ENCODE data around the gene UPK3B. TPM values are rescaled to one million over a fixed set of nuclear protein-coding genes. Genes with fewer than 3 reads are reported as not detected.
"Not testable (repeated sequence)": the region's sequence is repeated elsewhere in the genome, so short reads cannot be mapped to it uniquely, and the experiment has no call there.

Gene UPK3B
- total RNA-seq, result 1 to 10 TPM in 1 of 6 experiments, under 1 TPM in 2, not detected in 3; 0.22 to 1.5 (median 0.51) TPM
- long read RNA-seq, result 0 reads

GRCh38 chr7:76509931-76510877 lies at the start of gene UPK3B:
TSS of gene UPK3B (plus strand) at chr7:76510552. CDS start at chr7:76510653, 101 bp downstream.
- no peak for TF ChIP-seq POLR2A (IDR thresholded peaks at IDR 0.05)
- TF ChIP-seq CTCF (IDR thresholded peaks at IDR 0.05), result no peak
- H3K9me3 ChIP-seq, result no peaks in the 10 kb centered on the region
- no peak for DNase-seq
- H3K27ac ChIP-seq, result no peak within 1 kb of the TSS
- 36% methylated on average over 4 of the region's 20 CpGs for WGBS (ENCODE audit: insufficient coverage, low coverage, low lambda C conversion rate, missing lambda C conversion rate)
- H3K4me1 ChIP-seq, result no peaks in the 10 kb centered on the region
- H3K4me3 ChIP-seq, result no peak within 1 kb of the TSS
- ATAC-seq, result no peak
- H3K27me3 ChIP-seq, result no peaks in the 10 kb centered on the region
- intact Hi-C loops (cut with DNase I), result loop anchor here in 1 of 2 donors (10.0 kb wide), 1 partner anchor 485 kb away; no protein-coding TSS in a partner anchor
- H3K36me3 ChIP-seq, result no peaks in the 10 kb centered on the region

- intact Hi-C loops (cut with DNase I); DNase-seq; H3K4me3 ChIP-seq; ATAC-seq; H3K27ac ChIP-seq; H3K9me3 ChIP-seq; H3K4me1 ChIP-seq; H3K36me3 ChIP-seq; H3K27me3 ChIP-seq: not testable (repeated sequence)
- WGBS (ENCODE audit: insufficient coverage, low coverage, low lambda C conversion rate, missing lambda C conversion rate), result 81% methylated on average over 14 of the region's 20 CpGs
Measured at GRCh38 chr7:76460767-76461166, 49.6 kb upstream of the UPK3B start.

GRCh38 chr7:76461464-76462101 lies 48.8 kb upstream of the UPK3B start, which contains the start of gene DTX2:
TSS of gene DTX2 (plus strand) at chr7:76461709. CDS start at chr7:76480510, 18,801 bp downstream.
- intact Hi-C loops (cut with DNase I); H3K27ac ChIP-seq; H3K27me3 ChIP-seq; H3K36me3 ChIP-seq; H3K4me1 ChIP-seq; H3K9me3 ChIP-seq: not testable (repeated sequence)
- ATAC-seq, result peak; percentile 96 to 99 (median 98)
- 0% methylated on average over 9 of the region's 54 CpGs for WGBS (ENCODE audit: insufficient coverage, low coverage, low lambda C conversion rate, missing lambda C conversion rate)
- peak within 1 kb of the TSS; percentile 32 to 51 (median 48) for H3K4me3 ChIP-seq
- peak in 1 of 3 donors; percentile 51 for DNase-seq

- H3K4me1 ChIP-seq; H3K27me3 ChIP-seq; H3K36me3 ChIP-seq; H3K9me3 ChIP-seq; DNase-seq; intact Hi-C loops (cut with DNase I); H3K4me3 ChIP-seq; H3K27ac ChIP-seq: not testable (repeated sequence)
- ATAC-seq, result peak; percentile 49 to 68 (median 62)
- no CpG with 5 or more reads among the region's 17 CpGs for WGBS (ENCODE audit: insufficient coverage, low coverage, low lambda C conversion rate, missing lambda C conversion rate)
Measured at GRCh38 chr7:76462271-76462882, 48.0 kb upstream of the UPK3B start.

GRCh38 chr7:76464959-76465358 lies 45.4 kb upstream of the UPK3B start:
- H3K27me3 ChIP-seq; H3K9me3 ChIP-seq; DNase-seq; H3K4me1 ChIP-seq; H3K27ac ChIP-seq; intact Hi-C loops (cut with DNase I); H3K36me3 ChIP-seq; H3K4me3 ChIP-seq; ATAC-seq: not testable (repeated sequence)
- WGBS (ENCODE audit: insufficient coverage, low coverage, low lambda C conversion rate, missing lambda C conversion rate), result 89% methylated on average over 5 of the region's 5 CpGs

GRCh38 chr7:76465950-76466349 lies 44.4 kb upstream of the UPK3B start:
- H3K4me3 ChIP-seq; H3K27me3 ChIP-seq; H3K36me3 ChIP-seq; ATAC-seq; H3K27ac ChIP-seq; DNase-seq; intact Hi-C loops (cut with DNase I); H3K4me1 ChIP-seq; H3K9me3 ChIP-seq: not testable (repeated sequence)
- no CpG with 5 or more reads among the region's 8 CpGs for WGBS (ENCODE audit: insufficient coverage, low coverage, low lambda C conversion rate, missing lambda C conversion rate)

- intact Hi-C loops (cut with DNase I); H3K4me1 ChIP-seq; H3K27me3 ChIP-seq; H3K9me3 ChIP-seq; H3K4me3 ChIP-seq; H3K36me3 ChIP-seq; H3K27ac ChIP-seq: not testable (repeated sequence)
- peak; percentile 93 to 97 (median 95) for ATAC-seq
- WGBS (ENCODE audit: insufficient coverage, low coverage, low lambda C conversion rate, missing lambda C conversion rate), result 46% methylated on average over 10 of the region's 14 CpGs
- peak; percentile 77 to 91 (median 82) for DNase-seq
Measured at GRCh38 chr7:76467743-76468404, 42.5 kb upstream of the UPK3B start.

GRCh38 chr7:76471556-76472221 lies 38.7 kb upstream of the UPK3B start:
- ATAC-seq, result peak in 1 of 4 donors; percentile 19
- not testable (repeated sequence) for DNase-seq
- WGBS (ENCODE audit: insufficient coverage, low coverage, low lambda C conversion rate, missing lambda C conversion rate), result 61% methylated on average over 5 of the region's 10 CpGs

GRCh38 chr7:76473097-76473496 lies 37.3 kb upstream of the UPK3B start:
- H3K4me1 ChIP-seq; intact Hi-C loops (cut with DNase I); H3K27me3 ChIP-seq; H3K9me3 ChIP-seq; H3K27ac ChIP-seq; H3K4me3 ChIP-seq; ATAC-seq; DNase-seq; H3K36me3 ChIP-seq: not testable (repeated sequence)
- 100% methylated on average over 2 of the region's 6 CpGs for WGBS (ENCODE audit: insufficient coverage, low coverage, low lambda C conversion rate, missing lambda C conversion rate)

More at GRCh38 chr7:76471556-76472221, 38.7 kb upstream of the UPK3B start:
- H3K27me3 ChIP-seq; H3K4me1 ChIP-seq; H3K27ac ChIP-seq; H3K4me3 ChIP-seq; H3K9me3 ChIP-seq; intact Hi-C loops (cut with DNase I); H3K36me3 ChIP-seq: not testable (repeated sequence)

Data from right lobe of liver (tissue), 6 donors.